Subcutaneous abdominal adipose tissue (tissue), 5 donors: Measurements from ENCODE around the gene PM20D1.

Experiments
- H3K27ac ChIP-seq: one replicate; pipeline ENCODE4 v1.7.0; 2013; ENCODE audit warnings: low read depth, mild to moderate bottlenecking, inconsistent platforms, low read length, moderate library complexity
- H3K27me3 ChIP-seq, 5 donors: one replicate each; pipeline ENCODE4 v1.7.0; 2013; ENCODE audit warnings: low read length in 5 of 5, inconsistent platforms in 1 of 5; ENCODE audit not compliant: control insufficient read depth in 5 of 5, insufficient read depth in 4 of 5
- H3K36me3 ChIP-seq, 5 donors: one replicate each; pipeline ENCODE4 v1.7.0; 2013; ENCODE audit warnings: low read length in 5 of 5; ENCODE audit not compliant: control insufficient read depth in 5 of 5, insufficient read depth in 5 of 5
- H3K4me1 ChIP-seq, 5 donors: one replicate each; pipeline ENCODE4 v1.7.0; 2013; ENCODE audit warnings: low read length in 5 of 5, mild to moderate bottlenecking in 3 of 5, moderate library complexity in 1 of 5; ENCODE audit not compliant: control insufficient read depth in 5 of 5, insufficient read depth in 5 of 5
- H3K4me3 ChIP-seq, 5 donors: one replicate each; pipeline ENCODE4 v1.7.0; 2013; ENCODE audit warnings: low read length in 5 of 5, low read depth in 1 of 5
- H3K9ac ChIP-seq, 5 donors: one replicate each; pipeline ENCODE4 v1.7.0; 2013; ENCODE audit warnings: low read length in 5 of 5, mild to moderate bottlenecking in 4 of 5, moderate library complexity in 3 of 5
- H3K9me3 ChIP-seq, 5 donors: one replicate each; pipeline ENCODE4 v1.7.0; 2013; ENCODE audit warnings: low read length in 5 of 5; ENCODE audit not compliant: control insufficient read depth in 5 of 5
- donor health status: healthy.
- donor health status: healthy.
- donor health status: healthy.
- donor health status: healthy.
- donor health status: healthy.

The PM20D1 gene

GRCh38 chr1:205843036-205843859 lies 6.7 kb downstream of the PM20D1 start:
- no peaks in the 10 kb centered on the region for H3K9me3 ChIP-seq
- H3K36me3 ChIP-seq, result no peaks in the 10 kb centered on the region
- H3K4me3 ChIP-seq, result no peak overlapping the region
- peaks cover 0 to 7% (median 0%) of the 10 kb centered on the region in 5 donors for H3K4me1 ChIP-seq
- no peaks in the 10 kb centered on the region for H3K27me3 ChIP-seq
- no peak overlapping the region for H3K27ac ChIP-seq
- H3K9ac ChIP-seq, result no peak overlapping the region

GRCh38 chr1:205842229-205842628 lies 7.7 kb downstream of the PM20D1 start:
- peaks cover 0 to 7% (median 0%) of the 10 kb centered on the region in 5 donors for H3K4me1 ChIP-seq
- H3K27ac ChIP-seq, result no peak overlapping the region
- no peaks in the 10 kb centered on the region for H3K36me3 ChIP-seq
- H3K27me3 ChIP-seq, result no peaks in the 10 kb centered on the region
- no peak overlapping the region for H3K9ac ChIP-seq
- no peak overlapping the region for H3K4me3 ChIP-seq
- no peaks in the 10 kb centered on the region for H3K9me3 ChIP-seq

GRCh38 chr1:205840146-205840923 lies 9.6 kb downstream of the PM20D1 start:
- Histone ChIP-seq H3K4me1 (peaks cover 0 to 7% (median 0%) of the 10 kb centered on the region in 5 donors), H3K9ac (no peak overlapping the region), H3K27me3 (no peaks in the 10 kb centered on the region), H3K9me3 (no peaks in the 10 kb centered on the region), H3K4me3 (no peak overlapping the region), H3K27ac (no peak overlapping the region), H3K36me3 (no peaks in the 10 kb centered on the region)

GRCh38 chr1:205837382-205837970 lies 12.5 kb downstream of the PM20D1 start:
- no peaks in the 10 kb centered on the region for H3K27me3 ChIP-seq
- no peaks in the 10 kb centered on the region for H3K9me3 ChIP-seq
- no peak overlapping the region for H3K4me3 ChIP-seq
- H3K4me1 ChIP-seq, result peaks cover 0 to 19% (median 6%) of the 10 kb centered on the region in 5 donors
- no peak overlapping the region for H3K9ac ChIP-seq
- H3K27ac ChIP-seq, result no peak overlapping the region
- H3K36me3 ChIP-seq, result no peaks in the 10 kb centered on the region

- Histone ChIP-seq H3K27me3 (no peaks in the 10 kb centered on the region), H3K9me3 (no peaks in the 10 kb centered on the region), H3K27ac (no peak overlapping the region), H3K9ac (no peak overlapping the region), H3K4me1 (peaks cover 0 to 25% (median 15%) of the 10 kb centered on the region in 5 donors), H3K36me3 (no peaks in the 10 kb centered on the region), H3K4me3 (no peak overlapping the region)
These were observed 15.2 kb downstream of the PM20D1 start for GRCh38 chr1:205834751-205835150.

GRCh38 chr1:205832326-205832751 lies 17.6 kb downstream of the PM20D1 start:
- H3K27me3 ChIP-seq, result peaks cover 0 to 3% (median 0%) of the 10 kb centered on the region in 5 donors
- no peak overlapping the region for H3K9ac ChIP-seq
- H3K4me1 ChIP-seq, result peaks cover 0 to 25% (median 15%) of the 10 kb centered on the region in 5 donors
- H3K4me3 ChIP-seq, result no peak overlapping the region
- no peaks in the 10 kb centered on the region for H3K9me3 ChIP-seq
- H3K36me3 ChIP-seq, result no peaks in the 10 kb centered on the region
- H3K27ac ChIP-seq, result peak overlapping the region; percentile 26

GRCh38 chr1:205827623-205828022 lies 22.3 kb downstream of the PM20D1 start:
- Histone ChIP-seq H3K27ac (no peak overlapping the region), H3K4me3 (no peak overlapping the region), H3K9ac (no peak overlapping the region), H3K27me3 (peaks cover 0 to 3% (median 0%) of the 10 kb centered on the region in 5 donors), H3K9me3 (no peaks in the 10 kb centered on the region), H3K4me1 (peaks cover 0 to 25% (median 12%) of the 10 kb centered on the region in 5 donors), H3K36me3 (no peaks in the 10 kb centered on the region)

- Histone ChIP-seq H3K9me3 (no peaks in the 10 kb centered on the region), H3K4me1 (peaks cover 0 to 19% (median 7%) of the 10 kb centered on the region in 5 donors), H3K36me3 (no peaks in the 10 kb centered on the region)
These were observed 22.9 kb downstream of the PM20D1 start for GRCh38 chr1:205826995-205827394.

GRCh38 chr1:205826016-205826806 lies 23.7 kb downstream of the PM20D1 start:
- Histone ChIP-seq H3K4me3 (no peak overlapping the region), H3K9ac (no peak overlapping the region), H3K9me3 (no peaks in the 10 kb centered on the region), H3K27me3 (peaks cover 0 to 3% (median 0%) of the 10 kb centered on the region in 5 donors), H3K36me3 (no peaks in the 10 kb centered on the region), H3K4me1 (peaks cover 0 to 12% (median under 1%) of the 10 kb centered on the region in 5 donors), H3K27ac (no peak overlapping the region)

More at GRCh38 chr1:205826995-205827394, 22.9 kb downstream of the PM20D1 start:
- H3K27ac ChIP-seq, result no peak overlapping the region
- no peak overlapping the region for H3K4me3 ChIP-seq
- H3K27me3 ChIP-seq, result peaks cover 0 to 3% (median 0%) of the 10 kb centered on the region in 5 donors
- no peak overlapping the region for H3K9ac ChIP-seq
